Ovary (tissue), 9 donors: ENCODE data around the gene CPA5. TPM values are rescaled to one million over a fixed set of nuclear protein-coding genes. Genes with fewer than 3 reads are reported as not detected.

ENCODE experiments used
- DNase-seq, 5 donors: peaks; one replicate each; pipeline ENCODE4 v3.0.0-alpha.2; 2019 to 2020
- H3K27ac ChIP-seq, 2 donors: fragments of 200-600 bp; one replicate each; pipeline versions ENCODE4 v1.5.1 to v1.8.0; 2019 to 2022
- H3K27me3 ChIP-seq: fragments of 200-600 bp; one replicate; pipeline ENCODE4 v1.8.0; 2022
- H3K36me3 ChIP-seq: fragments of 200-600 bp; sonication (generic); one replicate; pipeline ENCODE4 v1.5.1; 2019
- H3K4me1 ChIP-seq: one replicate; pipeline ENCODE4 v1.8.1; 2013; ENCODE audit warnings: mild to moderate bottlenecking, moderate library complexity; ENCODE audit not compliant: insufficient read depth
- H3K4me3 ChIP-seq: fragments of 200-600 bp; sonication (generic); one replicate; pipeline ENCODE4 v1.5.1; 2017
- H3K9me3 ChIP-seq, 2 donors: fragments of 200-600 bp in 1 of 2; sonication (generic) in 1 of 2; one replicate each; pipeline versions ENCODE4 v1.5.1 to v1.8.1; 2013 to 2019; ENCODE audit warnings: mild to moderate bottlenecking in 1 of 2, moderate library complexity in 1 of 2
- CTCF ChIP-seq, 3 donors: fragments of 450-650 bp in 2 of 3; fragments of 200-600 bp in 1 of 3; IDR thresholded peaks; one replicate each; pipeline versions ENCODE4 v1.5.1 to v1.8.0; 2016 to 2022; ENCODE audit warnings: antibody characterized with exemption in 3 of 3, mild to moderate bottlenecking in 1 of 3
- EP300 ChIP-seq: sonication (generic); formaldehyde crosslinking; IDR thresholded peaks from one replicate; pipeline ENCODE4 v1.6.1; 2017; ENCODE audit warnings: antibody characterized with exemption
- POLR2A ChIP-seq: fragments of 450-650 bp; IDR thresholded peaks from one replicate; pipeline ENCODE4 v1.6.1; 2017; ENCODE audit warnings: antibody characterized with exemption, mild to moderate bottlenecking, moderate library complexity
- WGBS, 3 donors: extraction: QIAGEN DNeasy Blood & Tissue Kit in 1 of 3; methylation state at CpG; one replicate each; pipeline versions ENCODE4 v1.1.5 to v1.1.7; 2013 to 2017; 5-methylcytosine and 5-hydroxymethylcytosine counted together
- intact Hi-C, 4 donors: fragments of 100-400 bp; cut with DNase I; formaldehyde crosslinking; loops; one replicate each; pipeline versions ENCODE4 v1.11.0 to v1.15.1; 2022 to 2023
- polyA plus RNA-seq, 2 donors: library from polyadenylated mRNA; stranded (reverse); fragments of 200-250 nt in 1 of 2; fragments of 350-450 nt in 1 of 2; fragmentation: Illumina TruSeq in 1 of 2; extraction: RNeasy Lipid Tissue Mini Kit (QIAGEN cat#74804) in 1 of 2; gene quantifications; one replicate each; pipeline ENCODE4 v1.2.3, GENCODE V29; 2013 to 2014
- total RNA-seq, 7 donors: library from RNA; depleted of rRNA in 2 of 7; stranded (reverse); fragments of >200 nt in 2 of 7; fragmentation: NEBNext Ultra II Directional in 3 of 7; extraction: Animal tissue kit (Norgen Biotek cat#: 25700) in 3 of 7; gene quantifications; one replicate each; pipeline versions ENCODE4 v1.1.0 to v1.2.4, GENCODE V29; 2016 to 2023
- donor health status: DM: no; HTN: no; CAD: no; lungs with moderate emphysema.
- donor health status: DM: no; HTN: no; CAD: no.
- donor health status: Bipolar disorder and iron deficiency.
- donor health status: DM: yes; HTN: yes; CAD: no.
- donor health status: DM: no; HTN: no; CAD: no.
- donor health status: DM: yes; HTN: yes; CAD: no.

CPA5 gene
- total and polyA plus RNA-seq, 9 donors: not detected

GRCh38 chr7:130324306-130324943 is 20.2 kb upstream of the CPA5 start:
- WGBS, 3 donors: 91 to 93% (median 93%) methylated on average over 10 of the region's 10 CpGs
- Histone ChIP-seq H3K36me3 (no peaks in the 10 kb centered on the region), H3K4me1 (no peaks in the 10 kb centered on the region), H3K27me3 (no peaks in the 10 kb centered on the region), H3K4me3 (no peak overlapping the region), H3K27ac (no peak overlapping the region), H3K9me3 (no peaks in the 10 kb centered on the region)
- DNase-seq: no peak
- TF ChIP-seq EP300 (no peak), POLR2A (no peak), CTCF (IDR thresholded peaks at IDR 0.05) (no peak)
- intact Hi-C loops: no loop called here

- Histone ChIP-seq H3K27ac (no peak overlapping the region), H3K9me3 (no peaks in the 10 kb centered on the region), H3K4me3 (no peak overlapping the region), H3K27me3 (no peaks in the 10 kb centered on the region), H3K36me3 (no peaks in the 10 kb centered on the region), H3K4me1 (no peaks in the 10 kb centered on the region)
- DNase-seq: no peak
- intact Hi-C loops: no loop called here
- no peak for TF ChIP-seq EP300
- TF ChIP-seq CTCF (IDR thresholded peaks at IDR 0.05): no peak
- no peak for TF ChIP-seq POLR2A
- WGBS, 3 donors: 73 to 89% (median 89%) methylated on average over 3 of the region's 3 CpGs
Measured at GRCh38 chr7:130329681-130330080, 14.9 kb upstream of the CPA5 start.

- Histone ChIP-seq H3K36me3 (no peaks in the 10 kb centered on the region), H3K4me1 (no peaks in the 10 kb centered on the region), H3K27ac (no peak overlapping the region), H3K9me3 (no peaks in the 10 kb centered on the region), H3K27me3 (no peaks in the 10 kb centered on the region), H3K4me3 (no peak overlapping the region)
- no peak for DNase-seq
- no peak for TF ChIP-seq EP300
- TF ChIP-seq POLR2A: no peak
- no peak for TF ChIP-seq CTCF (IDR thresholded peaks at IDR 0.05)
- intact Hi-C loops: no loop called here
- WGBS, 3 donors: 91 to 94% (median 92%) methylated on average over 4 of the region's 4 CpGs
Measured at GRCh38 chr7:130332259-130333053, 12.2 kb upstream of the CPA5 start.

- whole genome bisulfite sequencing, 3 donors: 65 to 82% (median 67%) methylated on average over 2 of the region's 2 CpGs
- no peak for DNase-seq
- intact Hi-C loops: no loop called here
Measured at GRCh38 chr7:130333832-130334231, 10.8 kb upstream of the CPA5 start.

More at GRCh38 chr7:130333832-130334231, 10.8 kb upstream of the CPA5 start:
- Histone ChIP-seq H3K4me3 (no peak overlapping the region), H3K4me1 (no peaks in the 10 kb centered on the region), H3K9me3 (no peaks in the 10 kb centered on the region), H3K27me3 (no peaks in the 10 kb centered on the region), H3K36me3 (no peaks in the 10 kb centered on the region), H3K27ac (no peak overlapping the region)
- TF ChIP-seq CTCF (IDR thresholded peaks at IDR 0.05) (no peak), EP300 (no peak), POLR2A (no peak)
